ENCODE results near the gene EPS8L2. TPM values are rescaled to one million over a fixed set of nuclear protein-coding genes. Genes with fewer than 3 reads are reported as not detected.

EPS8L2 gene
- total RNA-seq, 4 donors from 2014 or later: 5.6 to 31.6 (median 24.9) TPM

DNA sequence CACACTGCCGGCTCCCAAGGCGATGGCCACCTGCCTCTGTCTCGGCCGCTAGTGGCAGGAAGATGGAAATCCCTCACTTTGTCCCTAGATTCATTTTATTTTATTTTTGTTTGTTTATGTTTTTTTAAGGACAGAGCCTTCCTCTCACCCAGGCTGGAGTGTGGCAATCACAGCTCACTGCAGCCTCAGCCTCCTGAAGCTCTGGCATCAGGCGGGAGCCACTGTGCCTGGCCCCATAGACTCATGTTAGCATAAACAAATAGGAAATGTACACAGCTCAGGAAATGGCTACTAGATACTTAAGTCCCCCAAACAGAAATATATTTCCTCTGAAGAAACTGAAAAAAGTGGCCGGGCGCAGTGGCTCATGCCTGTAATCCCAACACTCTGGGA, 6.9 kb upstream of the EPS8L2 start:
- intact Hi-C loops (cut with DNase I): no loop called here
- H3K27ac ChIP-seq (replicated peaks in 1 of 4): peak overlapping the region; percentile 94 to 100 (median 98)
- H3K9me3 ChIP-seq: no peaks in the 10 kb centered on the region
- H3K4me1 ChIP-seq: peaks cover 24 to 60% (median 51%) of the 10 kb centered on the region in 4 donors
- no peak for TF ChIP-seq POLR2AphosphoS5 (IDR thresholded peaks at IDR 0.05)
- no peak for TF ChIP-seq EP300 (IDR thresholded peaks at IDR 0.05)
- TF ChIP-seq, protein P1, sequence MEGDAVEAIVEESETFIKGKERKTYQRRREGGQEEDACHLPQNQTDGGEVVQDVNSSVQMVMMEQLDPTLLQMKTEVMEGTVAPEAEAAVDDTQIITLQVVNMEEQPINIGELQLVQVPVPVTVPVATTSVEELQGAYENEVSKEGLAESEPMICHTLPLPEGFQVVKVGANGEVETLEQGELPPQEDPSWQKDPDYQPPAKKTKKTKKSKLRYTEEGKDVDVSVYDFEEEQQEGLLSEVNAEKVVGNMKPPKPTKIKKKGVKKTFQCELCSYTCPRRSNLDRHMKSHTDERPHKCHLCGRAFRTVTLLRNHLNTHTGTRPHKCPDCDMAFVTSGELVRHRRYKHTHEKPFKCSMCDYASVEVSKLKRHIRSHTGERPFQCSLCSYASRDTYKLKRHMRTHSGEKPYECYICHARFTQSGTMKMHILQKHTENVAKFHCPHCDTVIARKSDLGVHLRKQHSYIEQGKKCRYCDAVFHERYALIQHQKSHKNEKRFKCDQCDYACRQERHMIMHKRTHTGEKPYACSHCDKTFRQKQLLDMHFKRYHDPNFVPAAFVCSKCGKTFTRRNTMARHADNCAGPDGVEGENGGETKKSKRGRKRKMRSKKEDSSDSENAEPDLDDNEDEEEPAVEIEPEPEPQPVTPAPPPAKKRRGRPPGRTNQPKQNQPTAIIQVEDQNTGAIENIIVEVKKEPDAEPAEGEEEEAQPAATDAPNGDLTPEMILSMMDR (IDR thresholded peaks at IDR 0.05): no peak
- TF ChIP-seq POLR2A (IDR thresholded peaks at IDR 0.05; ENCODE audit: low read depth): no peak
- H3K36me3 ChIP-seq: peaks cover 11 to 46% (median 26%) of the 10 kb centered on the region in 4 donors
- H3K27me3 ChIP-seq: no peaks in the 10 kb centered on the region
- H3K4me3 ChIP-seq: no peak overlapping the region
- DNase-seq (ENCODE audit: extremely low spot score): no peak
- WGBS: 96% methylated on average over 7 of the region's 7 CpGs

DNA sequence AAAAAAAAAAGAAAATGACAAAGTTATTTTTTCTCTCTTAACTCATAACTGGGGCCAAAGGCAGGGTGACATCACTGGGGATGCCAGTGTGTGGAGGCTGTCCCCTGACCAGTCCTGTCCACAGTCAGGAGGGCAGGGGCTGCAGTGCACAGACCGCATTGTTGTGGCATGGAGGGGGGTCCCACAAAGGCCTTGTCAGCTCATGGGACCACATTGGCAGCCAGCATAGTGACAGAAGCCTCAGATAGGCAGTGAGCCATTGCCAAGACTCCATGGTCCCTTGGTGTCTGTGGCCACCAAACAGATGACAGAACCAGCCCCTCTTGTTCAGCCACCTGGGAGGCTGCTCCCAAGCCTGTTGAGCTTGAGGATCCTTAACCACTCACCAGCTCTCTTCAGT, 6.3 kb upstream of the EPS8L2 start:
- no peaks in the 10 kb centered on the region for H3K9me3 ChIP-seq

DNA sequence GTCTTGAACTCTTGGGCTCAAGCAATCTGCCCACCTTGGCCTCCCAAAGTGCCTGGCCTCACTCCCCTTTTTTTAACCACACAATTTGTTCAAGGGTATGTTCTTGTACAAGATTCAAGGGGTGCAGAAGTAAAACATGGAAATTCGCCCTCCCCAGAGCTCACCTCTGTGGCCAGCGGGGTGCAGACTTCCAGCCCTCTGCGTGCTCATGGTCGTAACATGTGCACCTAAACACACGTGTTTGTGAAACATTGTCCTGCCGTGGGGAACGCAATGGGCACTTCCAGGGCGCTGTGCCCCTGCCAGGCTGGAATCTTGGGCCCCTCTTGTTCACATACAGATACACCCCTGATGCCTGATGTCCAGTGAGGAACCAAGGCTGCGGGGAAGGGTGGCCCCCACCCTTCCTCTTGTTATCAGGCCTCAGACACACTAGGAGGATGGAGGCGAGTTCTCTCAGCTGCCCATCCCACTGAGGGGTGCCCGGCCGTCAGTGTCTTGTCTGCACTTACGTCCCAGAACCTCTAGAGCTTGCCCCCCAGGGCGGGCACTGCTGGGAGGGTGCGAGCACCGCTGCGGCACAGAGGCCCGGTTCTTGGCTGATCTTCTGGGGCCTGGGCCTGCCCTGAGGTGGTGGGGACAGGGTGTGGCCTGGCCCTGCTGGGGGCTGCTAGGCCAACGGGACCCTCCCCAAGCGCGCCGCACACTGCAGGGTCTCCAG, 4.1 kb upstream of the EPS8L2 start:
- Histone ChIP-seq H3K36me3 (peaks cover 11 to 55% (median 29%) of the 10 kb centered on the region in 4 donors), H3K4me3 (no peak overlapping the region), H3K27ac (replicated peaks in 1 of 4) (peak overlapping the region in 1 of 4 donors; percentile 47), H3K27me3 (peaks cover 0 to 15% (median 0%) of the 10 kb centered on the region in 4 donors), H3K4me1 (peaks cover 28 to 69% (median 64%) of the 10 kb centered on the region in 4 donors), H3K9me3 (no peaks in the 10 kb centered on the region)
- DNase-seq (ENCODE audit: extremely low spot score): no peak
- TF ChIP-seq, protein P1 (IDR thresholded peaks at IDR 0.05): no peak
- no peak for TF ChIP-seq EP300 (IDR thresholded peaks at IDR 0.05)
- no peak for TF ChIP-seq POLR2A (IDR thresholded peaks at IDR 0.05; ENCODE audit: low read depth)
- no peak for TF ChIP-seq POLR2AphosphoS5 (IDR thresholded peaks at IDR 0.05)
- WGBS: 94% methylated on average over 12 of the region's 22 CpGs
- intact Hi-C loops (cut with DNase I): no loop called here

More for the DNA sequence above, 6.3 kb upstream of the EPS8L2 start:
- 89% methylated on average over 1 of the region's 1 CpG for WGBS
- no peak overlapping the region for H3K4me3 ChIP-seq
- no peak for DNase-seq (ENCODE audit: extremely low spot score)
- peaks cover 11 to 52% (median 29%) of the 10 kb centered on the region in 4 donors for H3K36me3 ChIP-seq
- intact Hi-C loops (cut with DNase I): no loop called here
- H3K27ac ChIP-seq (replicated peaks in 1 of 4): peak overlapping the region in 2 of 4 donors; percentile 31 to 99
- H3K4me1 ChIP-seq: peaks cover 18 to 57% (median 50%) of the 10 kb centered on the region in 4 donors
- no peaks in the 10 kb centered on the region for H3K27me3 ChIP-seq
- no peak for TF ChIP-seq POLR2AphosphoS5 (IDR thresholded peaks at IDR 0.05)

DNA sequence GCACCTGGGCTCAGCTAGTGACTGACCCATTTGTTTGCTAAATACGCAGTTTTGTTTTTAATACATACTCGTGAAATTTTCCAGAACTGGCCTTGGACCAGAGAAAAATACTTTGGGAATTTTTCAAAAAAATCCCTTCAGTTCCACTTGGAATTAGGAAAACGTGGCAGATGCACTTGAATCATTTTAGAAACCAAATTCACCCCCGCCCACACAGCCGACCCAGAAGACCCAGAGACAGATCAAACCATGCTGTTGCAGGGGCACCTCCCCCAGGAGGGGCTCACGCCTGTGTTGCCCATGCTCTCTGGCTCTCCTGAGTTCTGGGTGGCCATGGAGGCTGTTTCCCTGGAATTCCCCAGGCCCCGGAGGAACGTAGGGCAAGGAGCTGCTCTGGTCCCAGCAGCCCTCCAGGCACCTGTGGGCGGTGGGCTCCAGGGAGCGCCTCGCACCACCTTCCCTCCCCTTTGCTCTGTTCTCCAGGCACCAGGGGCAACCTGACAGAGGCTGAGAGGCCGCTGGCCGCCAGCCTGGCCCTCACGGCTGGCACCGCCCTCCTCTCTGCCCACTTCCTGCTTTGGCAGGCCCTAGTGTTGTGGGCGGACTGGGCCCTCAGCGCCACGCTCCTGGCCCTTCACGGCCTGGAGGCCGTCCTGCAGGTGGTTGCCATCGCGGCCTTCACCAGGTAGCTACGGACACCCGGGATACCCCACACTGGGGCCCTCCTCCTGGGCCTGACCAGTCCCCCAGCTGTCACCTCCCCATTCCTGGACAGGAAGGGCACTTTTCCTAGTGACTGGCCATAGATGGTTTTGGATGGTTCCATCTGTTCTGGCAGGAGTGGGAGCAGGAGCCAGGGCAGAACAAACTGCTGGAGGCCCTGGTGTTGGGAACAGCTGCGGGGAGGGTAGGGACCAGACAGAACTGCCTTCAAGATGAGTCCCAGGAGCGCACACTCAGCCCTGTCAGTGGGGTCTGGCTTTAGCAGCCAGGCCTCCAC, 3.3 kb upstream of the EPS8L2 start:
- intact Hi-C loops (cut with DNase I): no loop called here
- Histone ChIP-seq H3K9me3 (no peaks in the 10 kb centered on the region), H3K4me1 (peaks cover 30 to 69% (median 63%) of the 10 kb centered on the region in 4 donors), H3K4me3 (no peak overlapping the region), H3K27ac (replicated peaks in 1 of 4) (peak overlapping the region; percentile 1 to 54 (median 30)), H3K36me3 (peaks cover 11 to 55% (median 29%) of the 10 kb centered on the region in 4 donors), H3K27me3 (peaks cover 0 to 23% (median 0%) of the 10 kb centered on the region in 4 donors)
- TF ChIP-seq POLR2AphosphoS5 (IDR thresholded peaks at IDR 0.05): no peak
- TF ChIP-seq, protein P1 (IDR thresholded peaks at IDR 0.05): no peak
- no peak for TF ChIP-seq EP300 (IDR thresholded peaks at IDR 0.05)
- TF ChIP-seq POLR2A (IDR thresholded peaks at IDR 0.05; ENCODE audit: low read depth): no peak
- 77% methylated on average over 26 of the region's 26 CpGs for WGBS
- no peak for DNase-seq (ENCODE audit: extremely low spot score)
